MM.1S (cell line): ENCODE results near the gene LRRC25.

Experiments
- DNase-seq: peaks from one replicate; pipeline ENCODE4 v3.0.0-alpha.2; 2015
- H2AFZ ChIP-seq: fragments of 300-600 bp; sonication (generic); 2 replicates; pipeline ENCODE4 v1.6.0; 2016; ENCODE audit warnings: antibody characterized with exemption, low read length
- H3F3A ChIP-seq: fragments of 300-600 bp; sonication (generic); 2 replicates; pipeline ENCODE4 v1.6.1; 2016; ENCODE audit warnings: mild to moderate bottlenecking, antibody characterized with exemption, low read length, moderate library complexity, mixed read lengths; ENCODE audit not compliant: insufficient read depth
- H3K27ac ChIP-seq: fragments of 300-600 bp; sonication (generic); 2 replicates; pipeline ENCODE4 v1.5.1; 2016; ENCODE audit warnings: mild to moderate bottlenecking, low read length
- H3K27me3 ChIP-seq: fragments of 300-600 bp; sonication (generic); replicated peaks from 2 replicates; pipeline ENCODE4 v1.6.0; 2016; ENCODE audit warnings: low read length; ENCODE audit not compliant: insufficient read depth
- H3K36me3 ChIP-seq: fragments of 300-600 bp; sonication (generic); replicated peaks from 2 replicates; pipeline ENCODE4 v1.6.1; 2016; ENCODE audit warnings: mild to moderate bottlenecking, low read length, mixed read lengths; ENCODE audit not compliant: insufficient read depth
- H3K4me1 ChIP-seq: fragments of 300-600 bp; sonication (generic); 2 replicates; pipeline ENCODE4 v1.6.1; 2016; ENCODE audit warnings: low read length, mixed read lengths
- H3K4me2 ChIP-seq: fragments of 300-600 bp; sonication (generic); 2 replicates; pipeline ENCODE4 v1.6.0; 2016; ENCODE audit warnings: low read depth, low read length
- H3K4me3 ChIP-seq: fragments of 300-600 bp; sonication (generic); 2 replicates; pipeline ENCODE4 v1.5.1; 2016; ENCODE audit warnings: low read length, mixed read lengths
- H3K79me2 ChIP-seq: fragments of 300-600 bp; sonication (generic); 2 replicates; pipeline ENCODE4 v1.6.1; 2016; ENCODE audit warnings: mixed run types, low read length, mixed read lengths
- H3K9ac ChIP-seq: fragments of 300-600 bp; sonication (generic); 2 replicates; pipeline ENCODE4 v1.6.1; 2016; ENCODE audit warnings: low read length, mixed read lengths
- H3K9me2 ChIP-seq: fragments of 300-600 bp; sonication (generic); replicated peaks from 2 replicates; pipeline ENCODE4 v1.6.1; 2016; ENCODE audit warnings: mild to moderate bottlenecking, low read length, mixed read lengths; ENCODE audit not compliant: insufficient read depth
- H3K9me3 ChIP-seq: fragments of 300-600 bp; sonication (generic); replicated peaks from 2 replicates; pipeline ENCODE4 v1.6.1; 2016; ENCODE audit warnings: mild to moderate bottlenecking, low read length, mixed read lengths; ENCODE audit not compliant: insufficient read depth
- H4K20me1 ChIP-seq: fragments of 300-600 bp; sonication (generic); 2 replicates; pipeline ENCODE4 v1.6.1; 2016; ENCODE audit warnings: mild to moderate bottlenecking, low read length, moderate library complexity, mixed read lengths; ENCODE audit not compliant: insufficient read depth
- EZH2 ChIP-seq: fragments of 300-600 bp; sonication (generic); optimal IDR thresholded peaks from 2 replicates; pipeline ENCODE3; 2017; ENCODE audit warnings: low read depth, mild to moderate bottlenecking, antibody characterized with exemption, low read length, mixed read lengths
- EZH2phosphoT487 ChIP-seq: fragments of 300-600 bp; sonication (generic); IDR thresholded peaks from 2 replicates; pipeline ENCODE4 v1.6.1; 2018; ENCODE audit warnings: antibody characterized with exemption, low read length
- TF ChIP-seq, protein P1 (sequence below): fragments of 300-600 bp; sonication (generic); IDR thresholded peaks from 2 replicates; pipeline ENCODE4 v1.5.1; 2016; ENCODE audit warnings: antibody characterized with exemption, low read length, mixed read lengths

LRRC25 gene

DNA sequence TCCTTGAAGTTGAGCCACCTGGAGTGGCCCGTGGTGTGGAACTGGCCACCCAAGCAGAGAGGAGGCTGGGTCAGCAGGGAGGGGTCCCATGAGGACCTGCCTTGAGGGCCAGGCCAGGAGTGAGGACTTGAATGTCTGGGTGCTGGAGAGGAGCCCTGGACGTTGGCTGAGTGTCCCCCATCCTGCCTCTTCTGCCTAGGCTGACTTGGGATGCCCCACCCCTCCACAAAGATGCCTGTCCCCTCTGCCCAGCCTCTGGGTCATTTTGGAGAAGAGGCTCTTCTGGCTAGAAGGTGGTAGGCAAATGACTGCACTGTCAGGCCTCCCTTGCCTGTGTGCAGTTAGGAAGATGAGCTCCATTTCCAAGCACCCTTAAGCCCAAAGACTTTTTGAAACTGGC is 23.5 kb upstream of the LRRC25 start:
- H3K4me2 ChIP-seq = no peak overlapping the region
- H3K4me1 ChIP-seq = peaks cover 6% of the 10 kb centered on the region
- H3K9me3 ChIP-seq = no peaks in the 10 kb centered on the region
- no peaks in the 10 kb centered on the region for H3K9me2 ChIP-seq
- TF ChIP-seq, protein P1, sequence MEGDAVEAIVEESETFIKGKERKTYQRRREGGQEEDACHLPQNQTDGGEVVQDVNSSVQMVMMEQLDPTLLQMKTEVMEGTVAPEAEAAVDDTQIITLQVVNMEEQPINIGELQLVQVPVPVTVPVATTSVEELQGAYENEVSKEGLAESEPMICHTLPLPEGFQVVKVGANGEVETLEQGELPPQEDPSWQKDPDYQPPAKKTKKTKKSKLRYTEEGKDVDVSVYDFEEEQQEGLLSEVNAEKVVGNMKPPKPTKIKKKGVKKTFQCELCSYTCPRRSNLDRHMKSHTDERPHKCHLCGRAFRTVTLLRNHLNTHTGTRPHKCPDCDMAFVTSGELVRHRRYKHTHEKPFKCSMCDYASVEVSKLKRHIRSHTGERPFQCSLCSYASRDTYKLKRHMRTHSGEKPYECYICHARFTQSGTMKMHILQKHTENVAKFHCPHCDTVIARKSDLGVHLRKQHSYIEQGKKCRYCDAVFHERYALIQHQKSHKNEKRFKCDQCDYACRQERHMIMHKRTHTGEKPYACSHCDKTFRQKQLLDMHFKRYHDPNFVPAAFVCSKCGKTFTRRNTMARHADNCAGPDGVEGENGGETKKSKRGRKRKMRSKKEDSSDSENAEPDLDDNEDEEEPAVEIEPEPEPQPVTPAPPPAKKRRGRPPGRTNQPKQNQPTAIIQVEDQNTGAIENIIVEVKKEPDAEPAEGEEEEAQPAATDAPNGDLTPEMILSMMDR = no peak
- TF ChIP-seq EZH2 = no peak
- TF ChIP-seq EZH2phosphoT487 = no peak
- H3K9ac ChIP-seq = no peak overlapping the region
- no peak overlapping the region for H3K27ac ChIP-seq
- H4K20me1 ChIP-seq = no peaks in the 10 kb centered on the region
- no peak overlapping the region for H3K4me3 ChIP-seq
- DNase-seq = no peak
- no peak overlapping the region for H2AFZ ChIP-seq
- H3F3A ChIP-seq = peaks cover 10% of the 10 kb centered on the region
- peaks cover 30% of the 10 kb centered on the region for H3K27me3 ChIP-seq
- H3K79me2 ChIP-seq = no peaks in the 10 kb centered on the region
- no peaks in the 10 kb centered on the region for H3K36me3 ChIP-seq

- H3K4me2 ChIP-seq = peak overlapping the region; percentile 63; the same call in 1 of the 2 replicates
- no peak overlapping the region for H3K9ac ChIP-seq
- TF ChIP-seq EZH2 = no peak
- TF ChIP-seq EZH2phosphoT487 = no peak
- TF ChIP-seq, protein P1 = no peak
- H3K4me3 ChIP-seq = peak overlapping the region; percentile 49; the same call in 1 of the 2 replicates
- H3F3A ChIP-seq = peaks cover 10% of the 10 kb centered on the region
- H4K20me1 ChIP-seq = no peaks in the 10 kb centered on the region
- peaks cover 6% of the 10 kb centered on the region for H3K4me1 ChIP-seq
- no peaks in the 10 kb centered on the region for H3K36me3 ChIP-seq
- H3K9me3 ChIP-seq = no peaks in the 10 kb centered on the region
- no peaks in the 10 kb centered on the region for H3K9me2 ChIP-seq
- H3K79me2 ChIP-seq = no peaks in the 10 kb centered on the region
- no peak for DNase-seq
- peaks cover 40% of the 10 kb centered on the region for H3K27me3 ChIP-seq
- no peak overlapping the region for H3K27ac ChIP-seq
- no peak overlapping the region for H2AFZ ChIP-seq
Measured at GRCh38 chr19:18419699-18420460, 22.5 kb upstream of the LRRC25 start.

- Histone ChIP-seq H3K36me3 (no peaks in the 10 kb centered on the region), H3K79me2 (no peaks in the 10 kb centered on the region), H3K9ac (no peak within 1 kb of the TSS), H3K4me1 (peaks cover 6% of the 10 kb centered on the region), H3K4me3 (peak within 1 kb of the TSS; percentile 54), H2AFZ (0 out of 2 replicates have a peak within 1 kb of the TSS, but pooled peaks have one; percentile 7), H3K9me3 (no peaks in the 10 kb centered on the region), H3K27ac (no peak within 1 kb of the TSS), H4K20me1 (no peaks in the 10 kb centered on the region), H3F3A (peaks cover 10% of the 10 kb centered on the region), H3K4me2 (peak within 1 kb of the TSS; percentile 95), H3K27me3 (peaks cover 47% of the 10 kb centered on the region), H3K9me2 (no peaks in the 10 kb centered on the region)
- DNase-seq = peak; percentile 69
- TF ChIP-seq, protein P1 = 0 out of 2 replicates have a peak, but pooled peaks have one; percentile 3
- TF ChIP-seq EZH2 = no peak
Measured at GRCh38 chr19:18419195-18419698, 21.8 kb upstream of the LRRC25 start, which contains the start of gene SSBP4. Gene SSBP4, plus strand, starts transcription at chr19:18419398. Its CDS starts 251 bp downstream, at chr19:18419649.
